Measurements from ENCODE around the gene RIOK3.

DNA sequence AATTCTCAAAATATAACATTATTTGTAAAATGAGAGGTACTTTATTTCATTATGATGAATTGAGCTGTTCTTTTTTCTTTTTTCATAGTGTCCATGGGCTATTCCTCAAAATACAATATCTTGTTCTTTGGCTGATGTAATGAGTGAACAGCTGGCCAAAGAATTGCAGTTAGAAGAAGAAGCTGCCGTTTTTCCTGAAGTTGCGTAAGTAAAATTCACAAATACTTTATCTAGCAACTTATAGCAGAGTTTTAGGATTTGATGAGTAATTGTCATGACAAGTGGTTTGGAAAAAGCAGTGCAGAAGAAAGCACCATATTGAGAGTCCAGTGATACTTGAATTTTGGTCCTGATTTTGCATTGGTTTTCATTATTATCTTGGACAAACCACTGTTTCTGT is 9.8 kb downstream of the RIOK3 start:
- no peak for TF ChIP-seq CSRNP3 (CRISPR knock-in tag; IDR thresholded peaks at IDR 0.05)
- no peak for TF ChIP-seq RARB (CRISPR knock-in tag; IDR thresholded peaks at IDR 0.05)
- no peak for TF ChIP-seq GLIS3 (CRISPR knock-in tag; IDR thresholded peaks at IDR 0.05)
- TF ChIP-seq ARNTL (CRISPR knock-in tag; IDR thresholded peaks at IDR 0.05; ENCODE audit: borderline replicate concordance, low read depth): no peak
- TF ChIP-seq PPARA (CRISPR knock-in tag; IDR thresholded peaks at IDR 0.05; ENCODE audit: borderline replicate concordance): no peak
